HepG2 (cell line): ENCODE results near the gene MSMB. TPM values are rescaled to one million over a fixed set of nuclear protein-coding genes. Genes with fewer than 3 reads are reported as not detected.

Experiments used
- GABPA ChIP-seq, 2 experiments: IDR thresholded peaks; 2 replicates each; pipeline ENCODE4 v1.6.1; 2011 to 2016; ENCODE audit warnings: low read depth in 2 of 2, low read length in 1 of 2, missing biosample characterization in 1 of 2, missing genetic modification characterization in 1 of 2
- HOXD1 ChIP-seq: sonication (generic); formaldehyde crosslinking; IDR thresholded peaks from 2 replicates; pipeline ENCODE4 v1.5.0; 2020; ENCODE audit warnings: missing genetic modification reagents
- MAF1 ChIP-seq: sonication (generic); formaldehyde crosslinking; IDR thresholded peaks from 2 replicates; pipeline ENCODE4 v1.5.0; 2020; ENCODE audit warnings: missing genetic modification reagents, borderline replicate concordance
- MTA3 ChIP-seq: sonication (generic); formaldehyde crosslinking; IDR thresholded peaks from 2 replicates; pipeline ENCODE4 v1.4.0; 2020; ENCODE audit warnings: missing genetic modification reagents
- MXD4 ChIP-seq: IDR thresholded peaks from 2 replicates; pipeline ENCODE4 v1.6.1; 2016; ENCODE audit warnings: mild to moderate bottlenecking, missing biosample characterization, missing genetic modification reagents
- POLR2A ChIP-seq, 2 experiments: IDR thresholded peaks; 2 replicates each; pipeline ENCODE4 v1.6.1; 2011; ENCODE audit warnings: low read depth in 2 of 2, low read length in 2 of 2, mild to moderate bottlenecking in 1 of 2, moderate library complexity in 1 of 2; ENCODE audit not compliant: insufficient read depth in 1 of 2
- TIGD3 ChIP-seq: sonication (generic); formaldehyde crosslinking; IDR thresholded peaks from 2 replicates; pipeline ENCODE4 v1.5.1; 2020; ENCODE audit warnings: mild to moderate bottlenecking, missing genetic modification reagents, borderline replicate concordance
- ZBTB37 ChIP-seq: sonication (generic); formaldehyde crosslinking; IDR thresholded peaks from 2 replicates; pipeline ENCODE4 v1.4.0; 2020; ENCODE audit warnings: mild to moderate bottlenecking, missing genetic modification reagents
- ZFP36L1 ChIP-seq: sonication (generic); formaldehyde crosslinking; IDR thresholded peaks from 2 replicates; pipeline ENCODE4 v1.8.0; 2022; ENCODE audit warnings: mild to moderate bottlenecking, missing genetic modification reagents, moderate library complexity
- ZNF12 ChIP-seq: sonication (generic); formaldehyde crosslinking; IDR thresholded peaks from 2 replicates; pipeline ENCODE4 v1.5.0; 2020; ENCODE audit warnings: missing genetic modification reagents
- ZNF296 ChIP-seq: sonication (generic); formaldehyde crosslinking; conservative IDR thresholded peaks from 2 replicates; pipeline ENCODE4 v1.5.0; 2020; ENCODE audit warnings: mild to moderate bottlenecking, missing genetic modification reagents
- ZNF33B ChIP-seq: sonication (generic); formaldehyde crosslinking; IDR thresholded peaks from 2 replicates; pipeline ENCODE4 v1.5.1; 2020; ENCODE audit warnings: mild to moderate bottlenecking, missing genetic modification reagents
- ZNF34 ChIP-seq: sonication (generic); formaldehyde crosslinking; IDR thresholded peaks from 2 replicates; pipeline ENCODE4 v1.4.0; 2020; ENCODE audit warnings: mild to moderate bottlenecking, missing genetic modification reagents, borderline replicate concordance
- ZNF343 ChIP-seq: sonication (generic); formaldehyde crosslinking; IDR thresholded peaks from 2 replicates; pipeline ENCODE4 v1.4.0; 2020; ENCODE audit warnings: mild to moderate bottlenecking, missing genetic modification reagents
- ZNF432 ChIP-seq: sonication (generic); formaldehyde crosslinking; IDR thresholded peaks from 2 replicates; pipeline ENCODE4 v1.5.0; 2020; ENCODE audit warnings: missing genetic modification reagents, mild to moderate bottlenecking, borderline replicate concordance
- ZNF546 ChIP-seq: sonication (generic); formaldehyde crosslinking; conservative IDR thresholded peaks from 2 replicates; pipeline ENCODE4 v1.8.1; 2023; ENCODE audit warnings: mild to moderate bottlenecking, missing genetic modification reagents
- ZNF605 ChIP-seq: sonication (generic); formaldehyde crosslinking; IDR thresholded peaks from 2 replicates; pipeline ENCODE4 v1.8.0; 2022; ENCODE audit warnings: mild to moderate bottlenecking, missing genetic modification reagents
- polyA plus RNA-seq, 8 experiments: library from polyadenylated mRNA; depleted of rRNA in 3 of 8; stranded (reverse) in 7 of 8; unstranded in 1 of 8; fragments of >200 nt; fragmentation: Illumina TruSeq in 4 of 8; extraction: Trizol in 4 of 8; gene quantifications; 2 replicates each; pipeline versions ENCODE4 v1.2.1 to v1.2.3, GENCODE V29; 2011 to 2016; ENCODE audit warnings: low read depth in 4 of 8, missing spikeins in 1 of 8, mixed read lengths in 1 of 8; ENCODE audit not compliant: insufficient read depth in 1 of 8
- total RNA-seq, 5 experiments: library from RNA; depleted of rRNA; stranded (reverse); fragments of >200 nt; fragmentation: Illumina TruSeq; extraction: Trizol; gene quantifications; 2 replicates each; pipeline ENCODE4 v1.2.3, GENCODE V29; 2016; ENCODE audit warnings: low read depth in 1 of 5
- TF ChIP-seq, protein P1 (sequence below): sonication (generic); formaldehyde crosslinking; IDR thresholded peaks from 2 replicates; pipeline ENCODE4 v1.4.0; 2020; ENCODE audit warnings: missing genetic modification reagents
- TF ChIP-seq, protein P2 (sequence below): sonication (generic); formaldehyde crosslinking; IDR thresholded peaks from 2 replicates; pipeline ENCODE4 v1.4.0; 2020; ENCODE audit warnings: missing genetic modification reagents
- TF ChIP-seq, protein P3 (sequence below): sonication (generic); formaldehyde crosslinking; IDR thresholded peaks from 2 replicates; pipeline ENCODE4 v1.8.0; 2022; ENCODE audit warnings: missing genetic modification reagents, low read depth, mild to moderate bottlenecking, borderline replicate concordance
- TF ChIP-seq, protein P4 (sequence below): sonication (generic); formaldehyde crosslinking; IDR thresholded peaks from 2 replicates; pipeline ENCODE4 v1.5.0; 2020; ENCODE audit warnings: mild to moderate bottlenecking, missing genetic modification reagents, borderline replicate concordance

MSMB gene
- total and polyA plus RNA-seq, 2 of the 13 experiments (the other 11 are each of a cell fraction or from before 2014, with no cell fraction given) = 0.84 TPM; not detected in 1

DNA sequence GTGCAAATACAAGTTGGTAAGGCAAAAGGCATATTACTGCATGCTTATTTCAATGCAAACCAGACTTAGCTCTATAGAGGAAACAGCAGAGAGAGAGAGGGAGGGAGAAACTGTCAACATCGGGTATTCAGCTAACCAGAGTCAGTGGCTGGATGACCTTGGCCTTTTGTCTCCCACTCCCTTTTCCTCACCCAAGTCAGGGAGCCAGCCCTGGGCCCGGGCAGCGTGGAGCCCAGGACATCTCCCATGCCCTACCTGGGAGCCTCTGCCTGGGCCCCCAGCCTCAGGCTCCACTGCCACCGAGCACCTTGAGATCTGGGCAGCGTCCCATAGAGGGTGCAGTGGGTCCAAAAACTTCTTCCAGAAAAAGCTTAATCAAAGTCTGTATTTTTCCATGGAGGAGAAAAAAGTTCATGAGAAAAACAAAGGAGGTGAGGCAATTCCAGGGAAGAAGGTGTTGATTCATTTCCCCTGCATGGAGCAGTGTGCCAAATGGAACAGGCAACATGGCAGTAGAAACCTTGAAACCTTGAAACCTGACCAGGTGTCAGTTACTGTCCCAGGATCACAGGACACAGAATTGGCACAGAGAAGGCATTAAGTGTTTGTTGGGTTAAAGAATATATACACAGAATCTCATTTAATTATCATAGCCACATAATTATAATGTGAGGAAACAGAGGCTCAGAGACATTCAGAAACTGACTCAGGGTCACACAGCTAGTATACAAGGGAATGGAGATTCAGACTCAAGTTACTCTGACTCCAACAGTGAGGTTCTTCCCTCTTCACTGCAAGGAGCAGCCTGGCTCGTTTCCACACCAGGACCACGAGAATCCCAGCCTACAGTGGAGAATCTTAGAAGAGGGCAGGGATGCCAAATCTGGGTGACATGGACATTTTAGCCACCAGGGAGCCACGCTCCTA lies 9.9 kb downstream of the MSMB start (continued):
- TF ChIP-seq, protein P1, sequence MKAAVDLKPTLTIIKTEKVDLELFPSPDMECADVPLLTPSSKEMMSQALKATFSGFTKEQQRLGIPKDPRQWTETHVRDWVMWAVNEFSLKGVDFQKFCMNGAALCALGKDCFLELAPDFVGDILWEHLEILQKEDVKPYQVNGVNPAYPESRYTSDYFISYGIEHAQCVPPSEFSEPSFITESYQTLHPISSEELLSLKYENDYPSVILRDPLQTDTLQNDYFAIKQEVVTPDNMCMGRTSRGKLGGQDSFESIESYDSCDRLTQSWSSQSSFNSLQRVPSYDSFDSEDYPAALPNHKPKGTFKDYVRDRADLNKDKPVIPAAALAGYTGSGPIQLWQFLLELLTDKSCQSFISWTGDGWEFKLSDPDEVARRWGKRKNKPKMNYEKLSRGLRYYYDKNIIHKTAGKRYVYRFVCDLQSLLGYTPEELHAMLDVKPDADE (CRISPR knock-in tag) = no peak
- TF ChIP-seq ZNF605 (CRISPR knock-in tag) (peak; percentile 71), MXD4 (CRISPR knock-in tag) (no peak; the same call in 1 of the 2 replicates), GABPA (IDR thresholded peaks at IDR 0.05; ENCODE audit: low read depth, low read length) (no peak), GABPA (CRISPR knock-in tag; IDR thresholded peaks at IDR 0.05; ENCODE audit: low read depth) (peak; percentile 38; the same call in 1 of the 2 replicates), MAF1 (no peak), HOXD1 (no peak), ZFP36L1 (peak; percentile 59; the same call in 1 of the 2 replicates), TIGD3 (CRISPR knock-in tag) (no peak), ZNF343 (CRISPR knock-in tag) (no peak), ZNF546 (CRISPR knock-in tag) (no peak), ZNF432 (no peak), POLR2A (IDR thresholded peaks at IDR 0.05; ENCODE audit: insufficient read depth in 1 of 2, low read depth in 2 of 2, low read length in 2 of 2) (peak in 1 of 2 experiments; percentile 47; a peak in 2 of 4 replicates), ZNF296 (CRISPR knock-in tag) (no peak), ZBTB37 (CRISPR knock-in tag) (peak; percentile 47; the same call in 1 of the 2 replicates), ZNF33B (CRISPR knock-in tag) (no peak), ZNF12 (peak; percentile 29; the same call in 1 of the 2 replicates), ZNF34 (CRISPR knock-in tag) (peak; percentile 73; the same call in 1 of the 2 replicates), MTA3 (CRISPR knock-in tag) (no peak)
- TF ChIP-seq, protein P2, sequence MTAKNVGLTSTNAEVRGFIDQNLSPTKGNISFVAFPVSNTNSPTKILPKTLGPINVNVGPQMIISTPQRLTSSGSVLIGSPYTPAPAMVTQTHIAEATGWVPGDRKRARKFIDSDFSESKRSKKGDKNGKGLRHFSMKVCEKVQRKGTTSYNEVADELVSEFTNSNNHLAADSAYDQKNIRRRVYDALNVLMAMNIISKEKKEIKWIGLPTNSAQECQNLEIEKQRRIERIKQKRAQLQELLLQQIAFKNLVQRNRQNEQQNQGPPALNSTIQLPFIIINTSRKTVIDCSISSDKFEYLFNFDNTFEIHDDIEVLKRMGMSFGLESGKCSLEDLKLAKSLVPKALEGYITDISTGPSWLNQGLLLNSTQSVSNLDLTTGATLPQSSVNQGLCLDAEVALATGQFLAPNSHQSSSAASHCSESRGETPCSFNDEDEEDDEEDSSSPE = no peak
- TF ChIP-seq, protein P3, sequence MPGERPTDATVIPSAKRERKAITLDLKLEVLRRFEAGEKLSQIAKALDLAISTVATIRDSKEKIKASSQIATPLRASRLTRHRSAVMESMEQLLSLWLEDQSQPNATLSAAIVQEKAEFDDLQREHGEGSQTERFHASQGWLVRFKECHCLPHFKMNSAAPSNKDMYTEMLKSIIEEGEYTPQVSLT (CRISPR knock-in tag) = no peak
- TF ChIP-seq, protein P4, sequence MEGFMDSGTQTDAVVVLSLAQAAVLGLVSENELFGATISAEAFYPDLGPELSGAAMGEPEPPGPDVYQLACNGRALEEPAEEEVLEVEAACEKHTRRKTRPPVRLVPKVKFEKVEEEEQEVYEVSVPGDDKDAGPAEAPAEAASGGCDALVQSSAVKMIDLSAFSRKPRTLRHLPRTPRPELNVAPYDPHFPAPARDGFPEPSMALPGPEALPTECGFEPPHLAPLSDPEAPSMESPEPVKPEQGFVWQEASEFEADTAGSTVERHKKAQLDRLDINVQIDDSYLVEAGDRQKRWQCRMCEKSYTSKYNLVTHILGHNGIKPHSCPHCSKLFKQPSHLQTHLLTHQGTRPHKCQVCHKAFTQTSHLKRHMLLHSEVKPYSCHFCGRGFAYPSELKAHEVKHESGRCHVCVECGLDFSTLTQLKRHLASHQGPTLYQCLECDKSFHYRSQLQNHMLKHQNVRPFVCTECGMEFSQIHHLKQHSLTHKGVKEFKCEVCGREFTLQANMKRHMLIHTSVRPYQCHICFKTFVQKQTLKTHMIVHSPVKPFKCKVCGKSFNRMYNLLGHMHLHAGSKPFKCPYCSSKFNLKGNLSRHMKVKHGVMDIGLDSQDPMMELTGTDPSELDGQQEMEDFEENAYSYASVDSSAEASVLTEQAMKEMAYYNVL = peak; percentile 97
